Measurements from ENCODE around the gene EP400.

Gene EP400

DNA sequence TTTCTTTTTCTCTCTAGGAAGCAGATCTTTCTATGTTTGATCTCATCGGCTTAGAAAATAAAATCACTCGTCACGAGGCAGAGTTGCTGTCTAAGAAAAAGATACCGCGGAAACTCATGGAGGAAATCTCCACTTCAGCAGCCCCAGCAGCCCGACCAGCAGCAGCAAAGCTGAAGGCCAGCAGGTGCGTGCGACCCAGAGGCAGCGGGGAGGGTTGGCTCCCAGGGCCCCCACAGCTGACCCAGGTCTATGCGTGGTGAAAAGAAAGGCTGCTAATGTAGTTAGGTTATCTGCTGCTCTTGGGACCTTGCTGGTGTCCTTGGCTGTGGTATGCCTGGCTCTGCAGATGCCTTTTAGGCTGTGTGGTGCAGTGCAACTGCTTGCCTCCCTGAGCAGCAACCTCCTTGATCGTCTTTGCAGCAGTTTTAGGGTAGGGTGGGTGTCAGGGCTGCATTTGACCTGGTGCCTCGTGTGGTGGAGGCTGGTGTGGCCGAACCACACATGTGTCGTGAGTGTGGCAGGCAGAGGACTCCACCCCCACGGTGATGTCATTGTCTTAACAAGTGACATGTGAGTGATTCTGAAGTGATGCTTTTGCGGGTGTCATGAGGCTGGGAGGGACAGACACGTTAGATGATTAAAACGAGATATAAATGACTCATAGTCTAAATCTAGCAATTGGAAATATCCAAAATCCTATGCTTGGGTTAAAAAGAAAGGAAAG, 68.6 kb downstream of the EP400 start:
- in situ Hi-C loops (cut with MboI; ENCODE audit: low pct_unique_long_range_greater_than_20kb, low sequenced_read_pairs, unreplicated experiment) = no loop called here
- no peak for DNase-seq (ENCODE audit: low spot score)
- TF ChIP-seq, protein P1, sequence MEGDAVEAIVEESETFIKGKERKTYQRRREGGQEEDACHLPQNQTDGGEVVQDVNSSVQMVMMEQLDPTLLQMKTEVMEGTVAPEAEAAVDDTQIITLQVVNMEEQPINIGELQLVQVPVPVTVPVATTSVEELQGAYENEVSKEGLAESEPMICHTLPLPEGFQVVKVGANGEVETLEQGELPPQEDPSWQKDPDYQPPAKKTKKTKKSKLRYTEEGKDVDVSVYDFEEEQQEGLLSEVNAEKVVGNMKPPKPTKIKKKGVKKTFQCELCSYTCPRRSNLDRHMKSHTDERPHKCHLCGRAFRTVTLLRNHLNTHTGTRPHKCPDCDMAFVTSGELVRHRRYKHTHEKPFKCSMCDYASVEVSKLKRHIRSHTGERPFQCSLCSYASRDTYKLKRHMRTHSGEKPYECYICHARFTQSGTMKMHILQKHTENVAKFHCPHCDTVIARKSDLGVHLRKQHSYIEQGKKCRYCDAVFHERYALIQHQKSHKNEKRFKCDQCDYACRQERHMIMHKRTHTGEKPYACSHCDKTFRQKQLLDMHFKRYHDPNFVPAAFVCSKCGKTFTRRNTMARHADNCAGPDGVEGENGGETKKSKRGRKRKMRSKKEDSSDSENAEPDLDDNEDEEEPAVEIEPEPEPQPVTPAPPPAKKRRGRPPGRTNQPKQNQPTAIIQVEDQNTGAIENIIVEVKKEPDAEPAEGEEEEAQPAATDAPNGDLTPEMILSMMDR (IDR thresholded peaks at IDR 0.05; ENCODE audit: extremely low read depth, insufficient read depth, missing control alignments) = no peak

DNA sequence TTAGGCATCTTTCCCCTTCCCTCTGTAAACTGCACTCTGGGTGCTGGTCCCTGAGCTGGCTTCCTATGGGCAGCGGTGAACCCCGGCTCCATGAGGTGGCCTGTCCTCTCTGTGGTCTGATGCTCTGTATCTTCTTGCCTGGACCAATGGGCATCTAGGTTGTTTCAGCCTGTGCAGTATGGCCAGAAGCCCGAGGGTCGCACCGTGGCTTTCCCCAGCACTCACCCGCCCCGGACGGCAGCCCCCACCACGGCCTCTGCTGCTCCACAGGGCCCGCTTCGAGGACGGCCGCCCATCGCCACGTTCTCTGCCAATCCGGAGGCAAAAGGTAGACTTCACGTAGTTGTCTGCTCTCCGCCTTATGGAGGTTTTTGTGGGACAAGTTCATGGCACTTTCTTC, 70.1 kb downstream of the EP400 start:
- no peak for DNase-seq (ENCODE audit: low spot score)
- in situ Hi-C loops (cut with MboI; ENCODE audit: low pct_unique_long_range_greater_than_20kb, low sequenced_read_pairs, unreplicated experiment) = no loop called here
- TF ChIP-seq, protein P1 (IDR thresholded peaks at IDR 0.05; ENCODE audit: extremely low read depth, insufficient read depth, missing control alignments) = no peak

DNA sequence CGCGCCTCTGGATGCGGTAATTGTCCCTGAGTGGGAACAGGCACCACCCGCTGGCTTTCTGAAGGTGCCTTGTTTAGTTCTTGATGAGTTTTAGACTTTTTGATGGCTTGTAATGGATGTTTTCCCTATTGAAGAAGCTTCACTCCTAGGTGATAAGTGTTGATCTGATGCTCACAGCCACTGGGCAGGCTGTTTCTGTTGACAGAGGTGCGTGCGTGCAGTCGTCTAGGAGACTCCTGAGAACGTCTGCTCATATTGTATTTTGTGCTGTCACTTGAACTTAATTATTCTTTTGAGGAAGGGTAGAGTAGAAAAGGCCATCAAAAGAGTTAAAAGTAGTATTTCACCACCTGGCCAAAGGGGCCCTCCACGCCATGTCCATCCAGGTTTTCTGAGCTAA, 70.5 kb downstream of the EP400 start:
- DNase-seq (ENCODE audit: low spot score) = no peak
- in situ Hi-C loops (cut with MboI; ENCODE audit: low pct_unique_long_range_greater_than_20kb, low sequenced_read_pairs, unreplicated experiment) = no loop called here
- TF ChIP-seq, protein P1 (IDR thresholded peaks at IDR 0.05; ENCODE audit: extremely low read depth, insufficient read depth, missing control alignments) = no peak

DNA sequence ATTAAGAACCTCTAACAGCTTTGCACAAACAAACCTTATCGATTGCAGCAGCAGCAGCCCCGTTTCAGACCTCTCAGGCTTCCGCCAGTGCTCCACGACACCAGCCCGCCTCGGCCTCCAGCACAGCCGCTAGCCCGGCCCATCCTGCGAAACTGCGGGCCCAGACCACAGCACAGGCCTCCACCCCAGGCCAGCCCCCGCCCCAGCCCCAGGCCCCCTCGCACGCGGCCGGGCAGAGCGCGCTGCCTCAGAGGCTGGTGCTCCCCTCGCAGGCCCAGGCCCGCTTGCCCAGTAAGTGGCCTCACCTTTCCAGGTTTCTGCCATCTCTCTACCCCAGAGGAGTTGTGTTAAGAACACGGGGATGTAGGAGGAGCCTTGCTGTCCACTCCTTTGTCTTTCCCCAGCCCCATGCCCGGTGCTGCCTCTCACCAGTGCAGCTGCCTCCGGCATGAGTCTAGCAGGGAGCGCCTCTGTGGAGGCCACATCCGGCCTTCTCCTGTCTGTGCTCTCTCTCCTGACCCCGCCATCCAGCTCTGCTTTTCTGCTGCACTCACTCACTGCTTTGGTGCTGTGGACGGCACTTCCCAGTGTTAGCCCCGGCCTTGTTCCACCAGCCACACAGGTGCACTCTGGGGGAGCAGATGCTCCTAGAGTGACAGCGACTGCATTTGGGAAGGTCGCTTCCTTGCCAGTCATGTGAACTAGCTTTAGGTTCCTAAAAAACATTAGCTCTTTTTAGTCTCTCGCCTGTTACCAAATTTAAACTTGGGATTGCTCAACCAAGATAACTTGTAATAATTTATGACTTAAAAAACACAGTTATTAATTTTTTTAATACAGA, 71.5 kb downstream of the EP400 start:
- in situ Hi-C loops (cut with MboI; ENCODE audit: low pct_unique_long_range_greater_than_20kb, low sequenced_read_pairs, unreplicated experiment) = no loop called here

DNA sequence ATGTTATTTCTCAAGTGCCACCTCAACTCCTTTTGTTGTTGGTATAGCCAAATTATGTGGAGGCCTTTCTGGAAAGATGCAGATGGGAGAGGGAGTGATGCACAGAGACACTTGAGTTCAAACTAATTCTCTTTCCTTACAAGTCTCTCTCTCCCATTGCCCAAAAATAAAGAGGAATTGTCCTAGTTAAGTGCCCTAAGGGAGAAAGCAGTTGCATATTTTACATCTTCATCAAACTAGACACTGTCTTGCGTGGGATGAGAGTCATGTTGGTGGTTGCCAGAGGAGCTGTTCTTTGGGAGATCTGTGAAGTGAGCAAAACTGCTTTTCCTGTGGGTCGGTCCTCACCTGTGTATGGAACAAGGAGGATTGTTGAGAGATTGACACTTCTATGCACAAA, 72.2 kb downstream of the EP400 start:
- no peak for DNase-seq (ENCODE audit: low spot score)
- TF ChIP-seq, protein P1 (IDR thresholded peaks at IDR 0.05; ENCODE audit: extremely low read depth, insufficient read depth, missing control alignments) = no peak
- in situ Hi-C loops (cut with MboI; ENCODE audit: low pct_unique_long_range_greater_than_20kb, low sequenced_read_pairs, unreplicated experiment) = no loop called here

More for the DNA sequence above, 71.5 kb downstream of the EP400 start:
- TF ChIP-seq, protein P1 (IDR thresholded peaks at IDR 0.05; ENCODE audit: extremely low read depth, insufficient read depth, missing control alignments) = no peak
- DNase-seq (ENCODE audit: low spot score) = no peak

DNA sequence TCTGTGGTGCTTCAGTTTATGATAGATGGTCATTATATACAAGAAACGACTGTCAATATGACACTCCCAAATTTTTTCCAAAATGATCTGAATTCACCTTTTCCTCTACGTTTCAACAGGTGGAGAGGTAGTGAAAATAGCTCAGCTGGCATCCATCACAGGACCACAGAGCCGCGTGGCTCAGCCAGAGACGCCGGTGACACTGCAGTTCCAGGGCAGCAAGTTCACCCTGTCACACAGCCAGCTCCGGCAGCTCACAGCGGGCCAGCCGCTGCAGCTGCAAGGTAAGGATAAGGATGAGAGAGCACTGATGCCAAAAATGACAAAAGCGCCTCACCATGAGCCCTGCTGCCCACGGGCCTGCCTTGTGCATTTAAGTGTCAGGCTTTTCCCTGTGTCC, 73.9 kb downstream of the EP400 start:
- no peak for DNase-seq (ENCODE audit: low spot score)
- TF ChIP-seq, protein P1 (IDR thresholded peaks at IDR 0.05; ENCODE audit: extremely low read depth, insufficient read depth, missing control alignments) = no peak
- in situ Hi-C loops (cut with MboI; ENCODE audit: low pct_unique_long_range_greater_than_20kb, low sequenced_read_pairs, unreplicated experiment) = no loop called here
